Colonic mucosa (tissue), 4 donors: ENCODE results near the gene SYNGR1. TPM values are rescaled to one million over a fixed set of nuclear protein-coding genes. Genes with fewer than 3 reads are reported as not detected.

Experiments
- DNase-seq: peaks from one replicate; pipeline ENCODE4 v3.0.0-alpha.2; 2020
- H3K27ac ChIP-seq: fragments of 200-600 bp; one replicate; pipeline ENCODE4 v1.8.0; 2021
- H3K27me3 ChIP-seq: fragments of 200-600 bp; one replicate; pipeline ENCODE4 v1.8.0; 2021
- H3K36me3 ChIP-seq: fragments of 200-600 bp; one replicate; pipeline ENCODE4 v1.8.0; 2021
- H3K4me1 ChIP-seq: fragments of 200-600 bp; one replicate; pipeline ENCODE4 v1.8.0; 2021; ENCODE audit warnings: mild to moderate bottlenecking
- H3K4me3 ChIP-seq: fragments of 200-600 bp; one replicate; pipeline ENCODE4 v1.8.0; 2021
- H3K9ac ChIP-seq, 2 donors: one replicate each; pipeline ENCODE4 v1.7.0; 2013; ENCODE audit warnings: control low read depth in 2 of 2, low read depth in 2 of 2, low read length in 2 of 2
- H3K9me3 ChIP-seq: fragments of 200-600 bp; one replicate; pipeline ENCODE4 v1.8.0; 2021
- intact Hi-C: fragments of 100-400 bp; cut with DNase I; formaldehyde crosslinking; loops from one replicate; pipeline ENCODE4 v1.14.1; 2022
- total RNA-seq, 2 donors: library from RNA; stranded (reverse); fragmentation: NEBNext Ultra II Directional in 1 of 2; extraction: Animal tissue kit (Norgen Biotek cat#: 25700) in 1 of 2; gene quantifications; one replicate each; pipeline ENCODE4 v1.2.1, GENCODE V29; 2021
- TF ChIP-seq, protein P1 (sequence below): fragments of 200-600 bp; IDR thresholded peaks from one replicate; pipeline ENCODE4 v1.8.0; 2022; ENCODE audit warnings: antibody characterized with exemption, mild to moderate bottlenecking
- donor health status: healthy.
- donor health status: DM: no; HTN: no; CAD: no.
- donor health status: DM: no; HTN: no; CAD: no.

SYNGR1 gene
- total RNA-seq, 2 donors from 2014 or later, result 1.8 to 4.3 TPM

DNA sequence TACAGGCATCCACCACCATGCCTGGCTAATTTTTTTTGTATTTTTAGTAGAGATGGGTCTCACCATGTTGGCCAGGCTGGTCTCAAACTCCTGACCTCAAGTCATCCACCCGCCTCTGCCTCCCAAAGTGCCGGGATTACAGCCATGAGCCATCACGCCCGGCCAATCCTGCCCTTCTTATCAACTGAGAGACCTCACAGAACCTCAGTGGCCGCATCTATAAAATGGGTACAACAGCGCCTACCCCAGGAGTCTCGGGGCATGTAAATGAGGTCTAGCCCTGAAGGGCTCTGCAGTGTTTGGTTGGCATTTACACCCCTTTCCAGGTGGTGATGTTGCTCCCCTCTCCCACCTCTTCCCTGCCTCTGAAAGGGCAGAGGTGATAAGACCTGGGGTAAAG, 11.7 kb downstream of the SYNGR1 start:
- TF ChIP-seq, protein P1, sequence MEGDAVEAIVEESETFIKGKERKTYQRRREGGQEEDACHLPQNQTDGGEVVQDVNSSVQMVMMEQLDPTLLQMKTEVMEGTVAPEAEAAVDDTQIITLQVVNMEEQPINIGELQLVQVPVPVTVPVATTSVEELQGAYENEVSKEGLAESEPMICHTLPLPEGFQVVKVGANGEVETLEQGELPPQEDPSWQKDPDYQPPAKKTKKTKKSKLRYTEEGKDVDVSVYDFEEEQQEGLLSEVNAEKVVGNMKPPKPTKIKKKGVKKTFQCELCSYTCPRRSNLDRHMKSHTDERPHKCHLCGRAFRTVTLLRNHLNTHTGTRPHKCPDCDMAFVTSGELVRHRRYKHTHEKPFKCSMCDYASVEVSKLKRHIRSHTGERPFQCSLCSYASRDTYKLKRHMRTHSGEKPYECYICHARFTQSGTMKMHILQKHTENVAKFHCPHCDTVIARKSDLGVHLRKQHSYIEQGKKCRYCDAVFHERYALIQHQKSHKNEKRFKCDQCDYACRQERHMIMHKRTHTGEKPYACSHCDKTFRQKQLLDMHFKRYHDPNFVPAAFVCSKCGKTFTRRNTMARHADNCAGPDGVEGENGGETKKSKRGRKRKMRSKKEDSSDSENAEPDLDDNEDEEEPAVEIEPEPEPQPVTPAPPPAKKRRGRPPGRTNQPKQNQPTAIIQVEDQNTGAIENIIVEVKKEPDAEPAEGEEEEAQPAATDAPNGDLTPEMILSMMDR, result no peak
- intact Hi-C loops, result no loop called here

DNA sequence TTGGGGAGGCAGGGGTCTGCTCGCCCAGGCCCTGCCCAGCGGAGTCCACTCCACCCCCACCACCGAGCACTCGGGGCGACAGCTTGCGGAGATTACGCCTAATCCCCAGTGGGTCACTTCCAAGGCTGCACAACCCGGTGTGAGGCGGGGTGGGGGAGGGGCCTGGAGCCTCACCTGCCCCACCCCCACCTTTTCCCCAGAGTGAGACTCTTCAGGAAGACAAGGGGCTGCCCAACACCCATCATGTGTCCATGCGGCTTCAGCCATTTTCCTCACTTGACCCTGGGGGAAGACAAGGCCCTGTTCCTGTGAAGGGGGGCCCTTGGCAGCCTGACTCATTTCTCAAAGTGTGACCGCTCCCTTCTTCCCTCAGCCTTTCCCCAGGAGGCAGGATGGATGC, 12.5 kb downstream of the SYNGR1 start:
- H3K4me3 ChIP-seq, result no peak overlapping the region
- H3K9me3 ChIP-seq, result no peaks in the 10 kb centered on the region
- H3K36me3 ChIP-seq, result no peaks in the 10 kb centered on the region
- H3K4me1 ChIP-seq, result no peaks in the 10 kb centered on the region
- no peak overlapping the region for H3K9ac ChIP-seq
- TF ChIP-seq, protein P1, result no peak
- H3K27me3 ChIP-seq, result no peaks in the 10 kb centered on the region
- no peak for DNase-seq
- H3K27ac ChIP-seq, result no peak overlapping the region
- intact Hi-C loops, result no loop called here

More for the DNA sequence above, 11.7 kb downstream of the SYNGR1 start:
- no peak overlapping the region for H3K9ac ChIP-seq
- no peaks in the 10 kb centered on the region for H3K36me3 ChIP-seq
- H3K27me3 ChIP-seq, result no peaks in the 10 kb centered on the region
- H3K4me3 ChIP-seq, result no peak overlapping the region
- H3K9me3 ChIP-seq, result no peaks in the 10 kb centered on the region
- no peak for DNase-seq
- H3K4me1 ChIP-seq, result no peaks in the 10 kb centered on the region
- no peak overlapping the region for H3K27ac ChIP-seq

DNA sequence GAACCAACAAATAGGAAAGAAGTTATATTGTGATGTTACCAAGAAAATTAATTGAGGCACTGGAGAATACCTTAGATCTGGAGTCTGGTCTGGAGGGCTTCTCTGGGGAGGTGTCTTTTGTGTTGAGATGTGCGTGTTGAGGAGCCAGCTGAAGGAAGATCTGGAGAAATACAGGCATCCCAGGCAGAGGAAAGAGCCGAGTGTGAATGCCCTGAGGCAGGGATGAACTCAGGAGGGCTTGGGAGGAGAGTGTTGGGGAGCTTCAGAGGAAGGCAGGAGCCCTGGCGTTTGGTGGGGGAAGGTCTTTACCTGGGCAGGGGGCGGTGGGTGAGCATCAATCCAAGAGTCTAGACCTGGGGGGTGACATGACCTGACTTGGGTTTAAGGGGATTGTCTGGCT, 13.1 kb downstream of the SYNGR1 start:
- no peak overlapping the region for H3K9ac ChIP-seq
- H3K36me3 ChIP-seq, result no peaks in the 10 kb centered on the region
- intact Hi-C loops, result no loop called here
- no peaks in the 10 kb centered on the region for H3K27me3 ChIP-seq
- no peak overlapping the region for H3K4me3 ChIP-seq
- TF ChIP-seq, protein P1, result no peak
- H3K9me3 ChIP-seq, result no peaks in the 10 kb centered on the region
- H3K27ac ChIP-seq, result no peak overlapping the region
- no peaks in the 10 kb centered on the region for H3K4me1 ChIP-seq
- no peak for DNase-seq

DNA sequence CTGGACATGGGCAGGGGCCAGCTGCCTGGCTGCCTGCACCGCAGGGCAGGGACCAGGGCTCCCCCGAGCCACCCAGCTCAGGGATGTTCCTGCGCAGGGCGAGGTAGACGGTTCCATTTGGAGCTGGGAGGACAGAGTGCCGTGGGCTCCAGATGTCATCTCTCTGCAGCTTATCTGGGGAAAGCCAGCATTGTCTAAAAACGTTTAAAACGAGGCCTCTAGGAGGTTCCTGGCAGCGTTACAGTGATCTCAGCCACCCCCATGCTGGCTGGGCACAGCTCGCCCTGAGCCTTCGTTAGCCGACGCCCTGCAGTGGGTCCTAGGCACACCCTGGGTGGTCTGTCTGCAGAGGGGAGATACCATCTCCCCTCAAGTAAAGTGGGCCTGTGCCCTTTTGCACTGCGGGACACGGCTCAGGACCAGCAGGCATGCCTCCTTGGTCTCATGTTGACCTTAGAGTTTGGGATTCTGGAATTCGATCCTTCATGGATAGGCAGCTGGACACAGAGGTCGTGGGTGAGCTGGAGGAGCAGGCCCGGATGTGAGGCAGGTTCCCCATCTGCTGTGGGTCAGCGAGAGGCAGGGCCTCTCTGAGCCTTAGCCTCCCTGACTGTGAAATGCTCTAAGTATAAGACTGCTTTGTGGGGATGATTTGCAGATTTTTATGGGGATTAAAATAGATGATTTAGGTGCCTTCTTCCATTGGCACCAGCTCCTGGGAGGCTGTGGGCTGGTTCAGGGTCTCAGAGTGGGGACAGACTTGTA, 14.1 kb downstream of the SYNGR1 start:
- H3K27me3 ChIP-seq, result no peaks in the 10 kb centered on the region
- DNase-seq, result no peak
- H3K27ac ChIP-seq, result no peak overlapping the region
- no peak overlapping the region for H3K4me3 ChIP-seq
- no peaks in the 10 kb centered on the region for H3K9me3 ChIP-seq
- intact Hi-C loops, result no loop called here
- H3K9ac ChIP-seq, result peak overlapping the region in 1 of 2 donors; percentile 23
- H3K36me3 ChIP-seq, result no peaks in the 10 kb centered on the region
- TF ChIP-seq, protein P1, result no peak
- H3K4me1 ChIP-seq, result no peaks in the 10 kb centered on the region

DNA sequence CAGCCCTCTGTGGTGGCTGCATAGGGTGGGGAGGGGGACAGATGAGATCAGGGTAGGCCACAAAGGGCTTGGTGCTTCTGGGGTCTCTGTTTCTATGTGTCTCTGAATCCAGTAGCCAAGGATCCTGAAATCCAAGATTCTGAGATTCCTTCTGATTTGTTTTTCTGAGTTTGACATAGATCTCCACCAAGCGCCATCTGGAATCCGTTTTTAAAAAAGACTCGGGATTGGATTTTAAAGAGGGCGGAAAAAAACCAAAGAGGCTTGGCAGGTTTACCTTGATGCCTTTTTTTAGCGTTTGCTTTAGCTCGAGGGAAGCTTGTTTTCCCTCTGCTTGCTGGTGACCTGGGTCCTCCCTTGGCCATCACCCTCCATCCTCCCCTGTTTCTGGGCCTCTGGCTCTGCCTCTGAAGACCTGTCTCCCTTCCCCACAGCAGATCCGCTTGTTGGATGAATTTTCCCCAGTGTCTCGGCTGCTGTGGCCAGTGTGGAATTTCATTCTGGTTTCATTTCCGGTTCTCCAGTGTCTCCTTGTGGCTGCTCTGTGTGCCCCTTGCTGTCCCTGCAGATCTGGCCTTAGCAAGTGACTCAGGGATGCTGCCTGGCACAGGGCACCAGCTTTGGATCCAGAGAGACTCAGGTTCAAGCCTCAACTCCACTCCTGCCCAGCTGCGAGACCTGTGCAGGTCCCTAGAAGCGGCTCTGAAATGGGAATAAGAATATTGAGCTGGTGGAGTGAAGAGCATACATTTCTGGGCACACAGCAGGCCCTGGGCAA, 15.1 kb downstream of the SYNGR1 start:
- Histone ChIP-seq H3K27ac (no peak overlapping the region), H3K9me3 (no peaks in the 10 kb centered on the region), H3K9ac (no peak overlapping the region), H3K27me3 (no peaks in the 10 kb centered on the region), H3K36me3 (no peaks in the 10 kb centered on the region), H3K4me3 (no peak overlapping the region), H3K4me1 (no peaks in the 10 kb centered on the region)
- no peak for DNase-seq
- TF ChIP-seq, protein P1, result no peak
- intact Hi-C loops, result no loop called here
